SK-N-SH (cell line): ENCODE data around the gene CDK18. TPM values are rescaled to one million over a fixed set of nuclear protein-coding genes. Genes with fewer than 3 reads are reported as not detected.

Source experiments
- CTCF ChIA-PET: fragments of 300-600, 350-600 bp; formaldehyde crosslinking; extraction: SDS; loops from one replicate; lab custom pipeline; 2021; lab: Yijun Ruan, JAX
- POLR2A ChIA-PET: fragments of 350-600 bp; sonication (Branson Sonifier 250); formaldehyde crosslinking; extraction: SDS; loops from one replicate; lab custom pipeline; 2020; ENCODE audit warnings: antibody characterized with exemption, inconsistent platforms; lab: Yijun Ruan, JAX
- DNase-seq: peaks from one replicate; pipeline ENCODE4 v3.0.0; 2012
- H2AFZ ChIP-seq: fragments of 200-600 bp; sonication (generic); 2 replicates; pipeline ENCODE4 v1.8.1; 2016; ENCODE audit warnings: antibody characterized with exemption, mild to moderate bottlenecking, low read depth
- H3F3A ChIP-seq: fragments of 200-600 bp; sonication (generic); replicated peaks from 2 replicates; pipeline ENCODE3; 2016; ENCODE audit warnings: antibody characterized with exemption, mild to moderate bottlenecking; ENCODE audit not compliant: insufficient read depth
- H3K27ac ChIP-seq, 2 experiments: fragments of 200-500 bp in 1 of 2; fragments of 200-600 bp in 1 of 2; sonication (Bioruptor generic) in 1 of 2; sonication (generic), shearing (Covaris generic) in 1 of 2; 2 replicates each; pipeline versions ENCODE4 v1.5.1 to v1.6.1; 2014 to 2016; ENCODE audit warnings: low read depth in 2 of 2, inconsistent platforms in 1 of 2, low read length in 1 of 2, mild to moderate bottlenecking in 1 of 2, mixed read lengths in 1 of 2
- H3K27me3 ChIP-seq: fragments of 200-600 bp; sonication (generic), shearing (Covaris generic); 2 replicates; pipeline ENCODE4 v1.6.1; 2016; ENCODE audit warnings: mixed run types; ENCODE audit not compliant: insufficient read depth
- H3K36me3 ChIP-seq, 2 experiments: fragments of 200-500 bp in 1 of 2; fragments of 200-600 bp in 1 of 2; sonication (Bioruptor generic) in 1 of 2; sonication (generic) in 1 of 2; replicated peaks in 1 of 2; 2 replicates each; pipeline versions ENCODE3 to v1.5.1; 2014 to 2016; ENCODE audit warnings: low read length in 1 of 2, mild to moderate bottlenecking in 1 of 2; ENCODE audit not compliant: insufficient read depth in 2 of 2, control insufficient read depth in 1 of 2
- H3K4me1 ChIP-seq, 2 experiments: fragments of 200-500 bp in 1 of 2; fragments of 200-600 bp in 1 of 2; sonication (Bioruptor generic) in 1 of 2; sonication (generic), shearing (Covaris generic) in 1 of 2; 2 replicates each; pipeline versions ENCODE4 v1.5.1 to v1.6.1; 2014 to 2016; ENCODE audit warnings: low read depth in 1 of 2, low read length in 1 of 2, mixed run types in 1 of 2; ENCODE audit not compliant: insufficient read depth in 2 of 2, control insufficient read depth in 1 of 2
- H3K4me2 ChIP-seq: fragments of 200-600 bp; sonication (generic), shearing (Covaris generic); 2 replicates; pipeline ENCODE4 v1.6.1; 2017; ENCODE audit warnings: mixed run types
- H3K4me3 ChIP-seq, 2 experiments: fragments of 200-500 bp in 1 of 2; fragments of 200-600 bp in 1 of 2; sonication (Bioruptor generic) in 1 of 2; sonication (generic), shearing (Covaris generic) in 1 of 2; 2 replicates each; pipeline versions ENCODE4 v1.5.1 to v1.8.1; 2014 to 2016; ENCODE audit warnings: low read depth in 2 of 2, inconsistent platforms in 1 of 2, low read length in 1 of 2, mild to moderate bottlenecking in 1 of 2, mixed read lengths in 1 of 2, moderate library complexity in 1 of 2
- H3K79me2 ChIP-seq: fragments of 200-600 bp; sonication (generic); 2 replicates; pipeline ENCODE4 v1.8.1; 2017; ENCODE audit warnings: mild to moderate bottlenecking; ENCODE audit not compliant: insufficient read depth
- H3K9ac ChIP-seq: fragments of 200-600 bp; sonication (generic); 2 replicates; pipeline ENCODE4 v1.6.1; 2017; ENCODE audit warnings: mixed run types
- H3K9me2 ChIP-seq: fragments of 200-600 bp; sonication (generic); 2 replicates; pipeline ENCODE4 v1.6.1; 2017; ENCODE audit warnings: mixed run types
- H3K9me3 ChIP-seq: fragments of 200-600 bp; sonication (generic); 2 replicates; pipeline ENCODE4 v1.6.1; 2017; ENCODE audit warnings: mixed run types, mild to moderate bottlenecking, moderate library complexity
- H4K20me1 ChIP-seq: fragments of 200-600 bp; sonication (generic); 2 replicates; pipeline ENCODE4 v1.6.1; 2017; ENCODE audit warnings: mild to moderate bottlenecking, mixed run types; ENCODE audit not compliant: insufficient read depth
- CHD2 ChIP-seq: fragments of 150-350 bp; IDR thresholded peaks from 2 replicates; pipeline ENCODE4 v1.6.1; 2018; ENCODE audit warnings: low read length; ENCODE audit not compliant: partially characterized antibody
- CTCF ChIP-seq: fragments of 200-600 bp; sonication (generic); IDR thresholded peaks from 2 replicates; pipeline ENCODE4 v1.6.1; 2017; ENCODE audit warnings: antibody characterized with exemption, mild to moderate bottlenecking, moderate library complexity
- ELF1 ChIP-seq: IDR thresholded peaks from 2 replicates; pipeline ENCODE4 v1.4.0; 2012
- EP300 ChIP-seq, 2 experiments: IDR thresholded peaks; 2 replicates each; pipeline versions ENCODE4 v1.4.0 to v1.6.1; 2012; ENCODE audit warnings: borderline replicate concordance in 1 of 2, low read depth in 1 of 2, low read length in 1 of 2
- EZH2phosphoT487 ChIP-seq: fragments of 200-600 bp; sonication (generic); IDR thresholded peaks from 2 replicates; pipeline ENCODE4 v1.6.1; 2017; ENCODE audit warnings: low read depth, mixed run types, mild to moderate bottlenecking, antibody characterized with exemption, moderate library complexity, borderline replicate concordance
- FOXM1 ChIP-seq: IDR thresholded peaks from 2 replicates; pipeline ENCODE4 v1.4.0; 2012; ENCODE audit warnings: low read depth, mild to moderate bottlenecking
- GABPA ChIP-seq: IDR thresholded peaks from 2 replicates; pipeline ENCODE4 v1.4.0; 2012; ENCODE audit warnings: low read depth, mild to moderate bottlenecking
- NFIC ChIP-seq: IDR thresholded peaks from 2 replicates; pipeline ENCODE4 v1.4.0; 2012; ENCODE audit warnings: borderline replicate concordance
- NRF1 ChIP-seq: IDR thresholded peaks from 2 replicates; pipeline ENCODE4 v1.6.1; 2012; ENCODE audit warnings: low read depth, mild to moderate bottlenecking, low read length
- RAD21 ChIP-seq: IDR thresholded peaks from 2 replicates; pipeline ENCODE4 v1.6.1; 2012; ENCODE audit warnings: mild to moderate bottlenecking, low read length
- RFX5 ChIP-seq: IDR thresholded peaks from 2 replicates; pipeline ENCODE4 v1.6.1; 2012; ENCODE audit warnings: mild to moderate bottlenecking, improper control_type of control experiment, low read length
- TAF1 ChIP-seq: IDR thresholded peaks from 2 replicates; pipeline ENCODE4 v1.6.1; 2012; ENCODE audit warnings: low read depth, mild to moderate bottlenecking, low read length, moderate library complexity, borderline replicate concordance
- WGBS: methylation state at CpG from one replicate; pipeline ENCODE4 v1.1.6; 2017; ENCODE audit warnings: low lambda C conversion rate; 5-methylcytosine and 5-hydroxymethylcytosine counted together
- polyA plus RNA-seq, 3 experiments: library from polyadenylated mRNA; depleted of rRNA; stranded (reverse); fragments of >200 nt; gene quantifications; 2 replicates each; pipeline ENCODE4 v1.2.3, GENCODE V29; 2012
- TF ChIP-seq, protein P1 (sequence below): IDR thresholded peaks from 2 replicates; pipeline ENCODE4 v1.4.0; 2012; ENCODE audit warnings: low read depth, borderline replicate concordance
- TF ChIP-seq, protein P2 (sequence below): IDR thresholded peaks from 2 replicates; pipeline ENCODE4; 2012
- TF ChIP-seq, protein P3 (sequence below): IDR thresholded peaks from 2 replicates; pipeline ENCODE4 v1.4.0; 2012; ENCODE audit warnings: low read depth
- TF ChIP-seq, protein P4 (sequence below): IDR thresholded peaks from 2 replicates; pipeline ENCODE4 v1.4.0; 2012; ENCODE audit warnings: low read depth, borderline replicate concordance

CDK18 gene
- polyA plus RNA-seq, 1 of the 3 experiments (the other 2 are of a cell fraction) = 2.5 TPM

GRCh38 chr1:205541161-205541886 lies 36.9 kb downstream of the CDK18 start:
- DNase-seq = no peak
- Histone ChIP-seq H3K9me2 (no peaks in the 10 kb centered on the region), H3K27me3 (no peaks in the 10 kb centered on the region), H3K9ac (no peak overlapping the region), H3K4me1 (peaks cover 0 to 8% of the 10 kb centered on the region in 2 experiments; a peak in 1 of 4 replicates), H3K36me3 (no peaks in the 10 kb centered on the region), H3K4me2 (no peak overlapping the region), H3K27ac (no peak overlapping the region)
- 78% methylated on average over 6 of the region's 6 CpGs for WGBS
- CTCF ChIA-PET = interaction anchor here (0.6 to 4.2 kb wide), 7 partner anchors 12 to 1339 kb away, joined by 3 to 23 read pairs (median 4); no protein-coding TSS in a partner anchor
- TF ChIP-seq EP300 (IDR thresholded peaks at IDR 0.05; ENCODE audit: borderline replicate concordance in 1 of 2, low read depth in 1 of 2, low read length in 1 of 2) (no peak), GABPA (no peak), FOXM1 (no peak), EZH2phosphoT487 (no peak), CHD2 (no peak), RAD21 (no peak), CTCF (no peak), NRF1 (no peak), TAF1 (no peak), RFX5 (no peak), ELF1 (no peak), NFIC (no peak)
- TF ChIP-seq, protein P1, sequence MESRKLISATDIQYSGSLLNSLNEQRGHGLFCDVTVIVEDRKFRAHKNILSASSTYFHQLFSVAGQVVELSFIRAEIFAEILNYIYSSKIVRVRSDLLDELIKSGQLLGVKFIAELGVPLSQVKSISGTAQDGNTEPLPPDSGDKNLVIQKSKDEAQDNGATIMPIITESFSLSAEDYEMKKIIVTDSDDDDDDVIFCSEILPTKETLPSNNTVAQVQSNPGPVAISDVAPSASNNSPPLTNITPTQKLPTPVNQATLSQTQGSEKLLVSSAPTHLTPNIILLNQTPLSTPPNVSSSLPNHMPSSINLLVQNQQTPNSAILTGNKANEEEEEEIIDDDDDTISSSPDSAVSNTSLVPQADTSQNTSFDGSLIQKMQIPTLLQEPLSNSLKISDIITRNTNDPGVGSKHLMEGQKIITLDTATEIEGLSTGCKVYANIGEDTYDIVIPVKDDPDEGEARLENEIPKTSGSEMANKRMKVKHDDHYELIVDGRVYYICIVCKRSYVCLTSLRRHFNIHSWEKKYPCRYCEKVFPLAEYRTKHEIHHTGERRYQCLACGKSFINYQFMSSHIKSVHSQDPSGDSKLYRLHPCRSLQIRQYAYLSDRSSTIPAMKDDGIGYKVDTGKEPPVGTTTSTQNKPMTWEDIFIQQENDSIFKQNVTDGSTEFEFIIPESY = no peak
- TF ChIP-seq, protein P2, sequence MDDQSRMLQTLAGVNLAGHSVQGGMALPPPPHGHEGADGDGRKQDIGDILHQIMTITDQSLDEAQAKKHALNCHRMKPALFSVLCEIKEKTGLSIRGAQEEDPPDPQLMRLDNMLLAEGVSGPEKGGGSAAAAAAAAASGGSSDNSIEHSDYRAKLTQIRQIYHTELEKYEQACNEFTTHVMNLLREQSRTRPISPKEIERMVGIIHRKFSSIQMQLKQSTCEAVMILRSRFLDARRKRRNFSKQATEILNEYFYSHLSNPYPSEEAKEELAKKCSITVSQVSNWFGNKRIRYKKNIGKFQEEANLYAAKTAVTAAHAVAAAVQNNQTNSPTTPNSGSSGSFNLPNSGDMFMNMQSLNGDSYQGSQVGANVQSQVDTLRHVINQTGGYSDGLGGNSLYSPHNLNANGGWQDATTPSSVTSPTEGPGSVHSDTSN = no peak
- TF ChIP-seq, protein P3, sequence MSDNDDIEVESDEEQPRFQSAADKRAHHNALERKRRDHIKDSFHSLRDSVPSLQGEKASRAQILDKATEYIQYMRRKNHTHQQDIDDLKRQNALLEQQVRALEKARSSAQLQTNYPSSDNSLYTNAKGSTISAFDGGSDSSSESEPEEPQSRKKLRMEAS = no peak
- TF ChIP-seq, protein P4, sequence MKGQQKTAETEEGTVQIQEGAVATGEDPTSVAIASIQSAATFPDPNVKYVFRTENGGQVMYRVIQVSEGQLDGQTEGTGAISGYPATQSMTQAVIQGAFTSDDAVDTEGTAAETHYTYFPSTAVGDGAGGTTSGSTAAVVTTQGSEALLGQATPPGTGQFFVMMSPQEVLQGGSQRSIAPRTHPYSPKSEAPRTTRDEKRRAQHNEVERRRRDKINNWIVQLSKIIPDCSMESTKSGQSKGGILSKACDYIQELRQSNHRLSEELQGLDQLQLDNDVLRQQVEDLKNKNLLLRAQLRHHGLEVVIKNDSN = no peak
- TF ChIP-seq, all 33 proteins: peak for 0
- H3K9me3 ChIP-seq = no peaks in the 10 kb centered on the region
- H2AFZ ChIP-seq = no peak overlapping the region
- no peak overlapping the region for H3K4me3 ChIP-seq
- no peaks in the 10 kb centered on the region for H3K79me2 ChIP-seq
- POLR2A ChIA-PET = no interaction called here
- peaks cover 10% of the 10 kb centered on the region for H3F3A ChIP-seq
- no peaks in the 10 kb centered on the region for H4K20me1 ChIP-seq
